K562 (cell line): ENCODE data around the gene BOLL. TPM values are rescaled to one million over a fixed set of nuclear protein-coding genes. Genes with fewer than 3 reads are reported as not detected.

Experiments used
- ATF6 ChIP-seq: sonication (generic); formaldehyde crosslinking; IDR thresholded peaks from 2 replicates; pipeline ENCODE4 v1.4.0; 2020; ENCODE audit warnings: mild to moderate bottlenecking, missing genetic modification reagents
- ATF7 ChIP-seq: fragments of 450-650 bp; IDR thresholded peaks from 2 replicates; pipeline ENCODE4 v1.7.1; 2014; ENCODE audit warnings: mild to moderate bottlenecking, moderate library complexity
- CAMTA2 ChIP-seq: fragments of 250-450 bp; sonication (Bioruptor Pico); conservative IDR thresholded peaks from 2 replicates; pipeline ENCODE4 v1.5.1; 2022
- CEBPB ChIP-seq: fragments of 450-650 bp; IDR thresholded peaks from 2 replicates; pipeline ENCODE4 v1.6.1; 2016; ENCODE audit warnings: missing genetic modification characterization, missing compliant biosample characterization
- DMBX1 ChIP-seq: fragments of 250-450 bp; sonication (Bioruptor Pico); IDR thresholded peaks from 2 replicates; pipeline ENCODE4 v1.8.0; 2022; ENCODE audit warnings: inconsistent platforms, mild to moderate bottlenecking, moderate library complexity, borderline replicate concordance
- HBP1 ChIP-seq: fragments of 450-650 bp; formaldehyde crosslinking; IDR thresholded peaks from 2 replicates; pipeline ENCODE4 v1.4.0; 2022; ENCODE audit warnings: missing genetic modification characterization
- HDAC3 ChIP-seq: fragments of 450-650 bp; IDR thresholded peaks from 2 replicates; pipeline ENCODE4 v1.6.1; 2018; ENCODE audit warnings: borderline replicate concordance, mild to moderate bottlenecking, moderate library complexity; ENCODE audit not compliant: partially characterized antibody
- HDAC6 ChIP-seq: IDR thresholded peaks from 2 replicates; pipeline ENCODE4 v1.6.1; 2012; ENCODE audit warnings: low read depth, mild to moderate bottlenecking, control low read depth, inconsistent platforms, low read length, moderate library complexity
- KLF13 ChIP-seq: fragments of 450-650 bp; IDR thresholded peaks from 2 replicates; pipeline ENCODE4 v1.6.1; 2016; ENCODE audit warnings: missing genetic modification characterization, low read depth, mild to moderate bottlenecking, missing compliant biosample characterization, moderate library complexity, borderline replicate concordance
- KLF16 ChIP-seq: IDR thresholded peaks from 2 replicates; pipeline ENCODE4 v1.6.1; 2016; ENCODE audit warnings: antibody characterized with exemption
- NR0B1 ChIP-seq: fragments of 450-650 bp; IDR thresholded peaks from one replicate; pipeline ENCODE4 v1.6.1; 2018; ENCODE audit warnings: mild to moderate bottlenecking, moderate library complexity; ENCODE audit not compliant: partially characterized antibody
- POLR2G ChIP-seq: fragments of 200-400 bp; formaldehyde crosslinking; IDR thresholded peaks from 2 replicates; pipeline ENCODE4 v1.6.1; 2017; ENCODE audit warnings: low read depth, mild to moderate bottlenecking, antibody characterized with exemption, low read length, moderate library complexity
- PYGO2 ChIP-seq: fragments of 450-650 bp; IDR thresholded peaks from 2 replicates; pipeline ENCODE4 v1.6.1; 2016; ENCODE audit warnings: mild to moderate bottlenecking, missing genetic modification characterization, moderate library complexity, missing compliant biosample characterization
- RB1 ChIP-seq: fragments of 450-650 bp; IDR thresholded peaks from 2 replicates; pipeline ENCODE4 v1.6.1; 2017; ENCODE audit warnings: low read depth, mild to moderate bottlenecking
- RFX7 ChIP-seq: fragments of 250-450 bp; sonication (Bioruptor Pico); IDR thresholded peaks from 2 replicates; pipeline ENCODE4 v1.5.1; 2021; ENCODE audit warnings: mild to moderate bottlenecking
- TEAD1 ChIP-seq, 2 experiments: fragments of 450-650 bp in 1 of 2; sonication (generic) in 1 of 2; formaldehyde crosslinking; IDR thresholded peaks; 2 replicates each; pipeline versions ENCODE4 v1.4.0 to v1.8.0; 2020 to 2022; ENCODE audit warnings: mild to moderate bottlenecking in 2 of 2, missing genetic modification reagents in 1 of 2
- ZNF324 ChIP-seq: fragments of 250-450 bp; sonication (Bioruptor Pico); IDR thresholded peaks from 2 replicates; pipeline ENCODE4 v1.4.0; 2020; ENCODE audit warnings: mild to moderate bottlenecking
- ZNF395 ChIP-seq: fragments of 200-800 bp; sonication (Bioruptor generic); IDR thresholded peaks from 2 replicates; pipeline ENCODE4 v1.6.1; 2017; ENCODE audit warnings: missing genetic modification characterization, missing compliant biosample characterization
- ZNF589 ChIP-seq: fragments of 200-800 bp; sonication (Bioruptor generic); IDR thresholded peaks from 2 replicates; pipeline ENCODE4 v1.6.1; 2016; ENCODE audit warnings: low read depth, missing genetic modification characterization, missing compliant biosample characterization
- polyA plus RNA-seq, 8 experiments: library from polyadenylated mRNA; depleted of rRNA in 4 of 8; stranded (reverse) in 5 of 8; unstranded in 3 of 8; fragments of >200 nt; fragmentation: Nextera tagmentation in 2 of 8; fragmentation: Illumina TruSeq in 1 of 8; extraction: Ambion mirVana in 2 of 8; extraction: Trizol in 1 of 8; gene quantifications; 2 replicates each; pipeline versions ENCODE4 v1.2.1 to v1.2.3, GENCODE V29; 2011 to 2014; ENCODE audit warnings: inconsistent platforms in 1 of 8, missing spikeins in 1 of 8
- total RNA-seq, 7 experiments: library from RNA; depleted of rRNA in 6 of 7; stranded (reverse); fragments of >200 nt in 6 of 7; fragmentation: Illumina TruSeq in 2 of 7; extraction: Trizol in 2 of 7; gene quantifications; 2 replicates each; pipeline versions ENCODE4 v1.2.1 to v1.2.3, GENCODE V29; 2011 to 2021; ENCODE audit warnings: low replicate concordance in 1 of 7
- TF ChIP-seq, protein P1 (sequence below): sonication (generic); formaldehyde crosslinking; IDR thresholded peaks from 2 replicates; pipeline ENCODE4 v1.8.0; 2022; ENCODE audit warnings: missing genetic modification reagents, mild to moderate bottlenecking, moderate library complexity, borderline replicate concordance

Gene BOLL
- total and polyA plus RNA-seq, 9 of the 15 experiments (the other 6 are each of a cell fraction or from before 2014, with no cell fraction given), result 0.11 to 0.55 (median 0.19) TPM; not detected in 1

DNA sequence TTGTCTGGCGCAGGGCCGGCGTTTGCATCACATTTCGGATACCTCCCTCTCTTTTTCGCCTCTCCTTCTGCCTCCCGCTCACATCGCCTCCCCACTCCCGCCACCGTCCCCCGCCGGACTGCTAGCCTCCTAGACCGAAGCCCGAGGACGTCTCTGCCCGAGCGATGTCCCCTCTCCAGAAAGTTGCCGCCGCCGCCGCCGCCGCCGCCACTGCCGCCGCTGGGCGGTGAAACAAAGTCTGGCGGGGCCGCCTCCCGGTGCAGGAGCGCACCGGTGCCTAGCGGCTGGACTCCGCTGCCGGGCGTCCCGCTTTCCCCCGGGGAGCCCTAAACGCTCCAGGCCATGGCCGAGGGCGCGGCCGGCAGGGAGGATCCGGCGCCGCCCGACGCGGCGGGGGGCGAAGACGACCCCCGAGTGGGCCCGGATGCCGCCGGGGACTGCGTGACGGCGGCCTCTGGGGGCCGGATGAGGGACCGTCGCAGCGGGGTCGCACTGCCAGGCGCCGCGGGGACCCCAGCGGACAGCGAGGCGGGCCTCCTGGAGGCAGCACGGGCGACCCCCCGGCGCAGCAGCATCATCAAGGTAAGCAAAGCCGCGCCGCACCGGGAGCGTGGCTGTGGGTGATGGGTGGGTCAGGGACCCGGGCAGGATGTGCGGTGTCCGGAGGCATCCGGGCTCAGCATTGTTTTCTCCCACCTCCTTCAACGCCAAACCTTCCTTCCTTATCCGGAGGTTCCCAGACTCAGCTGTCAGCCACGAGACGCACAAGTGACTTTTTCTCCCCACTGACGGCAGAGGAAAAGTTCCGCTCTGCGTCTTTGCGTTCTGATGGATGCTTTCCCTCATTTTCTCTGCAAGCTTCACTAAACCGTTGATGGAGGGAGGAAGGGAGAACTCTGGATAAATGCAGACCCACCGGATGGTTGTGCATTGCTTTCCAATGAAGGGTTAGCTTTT, 19.9 kb upstream of the BOLL start (continued):
- TF ChIP-seq HBP1 (CRISPR knock-in tag) (no peak), KLF16 (no peak), DMBX1 (no peak), ZNF395 (CRISPR knock-in tag) (no peak), ZNF324 (CRISPR knock-in tag) (no peak), PYGO2 (no peak), HDAC6 (no peak), ATF7 (no peak), RFX7 (CRISPR knock-in tag) (no peak), NR0B1 (no peak), TEAD1 (CRISPR knock-in tag; IDR thresholded peaks at IDR 0.05) (no peak), HDAC3 (no peak), CAMTA2 (CRISPR knock-in tag) (no peak), KLF13 (no peak), POLR2G (peak; percentile 69), ZNF589 (CRISPR knock-in tag) (no peak), CEBPB (no peak), RB1 (0 out of 2 replicates have a peak, but pooled peaks have one; percentile 11), ATF6 (CRISPR knock-in tag) (no peak)
- TF ChIP-seq, protein P1, sequence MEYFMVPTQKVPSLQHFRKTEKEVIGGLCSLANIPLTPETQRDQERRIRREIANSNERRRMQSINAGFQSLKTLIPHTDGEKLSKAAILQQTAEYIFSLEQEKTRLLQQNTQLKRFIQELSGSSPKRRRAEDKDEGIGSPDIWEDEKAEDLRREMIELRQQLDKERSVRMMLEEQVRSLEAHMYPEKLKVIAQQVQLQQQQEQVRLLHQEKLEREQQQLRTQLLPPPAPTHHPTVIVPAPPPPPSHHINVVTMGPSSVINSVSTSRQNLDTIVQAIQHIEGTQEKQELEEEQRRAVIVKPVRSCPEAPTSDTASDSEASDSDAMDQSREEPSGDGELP (CRISPR knock-in tag), result no peak; the same call in 1 of the 2 replicates
